Measurements from ENCODE around the gene KCNMA1. TPM values are rescaled to one million over a fixed set of nuclear protein-coding genes. Genes with fewer than 3 reads are reported as not detected.
"Not testable (repeated sequence)": the region's sequence is repeated elsewhere in the genome, so short reads cannot be mapped to it uniquely, and the experiment has no call there.

Gene KCNMA1
- total RNA-seq, 1 donor from 2014 or later = 5.4 TPM

GRCh38 chr10:77581738-77582137 lies 55.9 kb downstream of the KCNMA1 start:
- ATAC-seq = no peak

DNA sequence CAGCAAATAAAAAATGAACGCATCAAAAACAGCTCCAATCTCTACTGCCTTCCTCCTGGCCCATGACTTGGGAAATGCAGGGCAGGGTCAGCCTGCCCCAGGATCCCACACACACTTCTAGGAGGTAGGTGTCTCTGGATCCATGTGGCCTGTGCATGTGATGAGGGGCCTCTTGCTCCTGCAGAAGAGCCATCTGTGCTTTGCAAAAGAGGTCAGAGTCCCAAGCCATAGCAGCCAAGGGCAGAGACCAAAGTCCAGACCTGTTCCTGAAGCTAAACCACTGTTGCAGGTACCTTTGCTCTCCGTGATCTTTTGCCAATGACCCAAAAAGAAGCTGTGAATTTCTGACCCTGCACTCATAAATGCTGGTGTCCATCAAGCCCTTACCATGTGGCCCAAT lies 57.1 kb downstream of the KCNMA1 start:
- no peak for ATAC-seq

GRCh38 chr10:77578583-77579227 lies 58.9 kb downstream of the KCNMA1 start:
- ATAC-seq = no peak

GRCh38 chr10:77577666-77578229 lies 59.9 kb downstream of the KCNMA1 start:
- ATAC-seq = no peak

GRCh38 chr10:77576444-77577032 lies 61.1 kb downstream of the KCNMA1 start:
- no peak for ATAC-seq

- ATAC-seq = peak; percentile 91
Measured at GRCh38 chr10:77576007-77576367, 61.6 kb downstream of the KCNMA1 start.

- no peak for ATAC-seq
Measured at GRCh38 chr10:77575271-77576006, 62.2 kb downstream of the KCNMA1 start.

DNA sequence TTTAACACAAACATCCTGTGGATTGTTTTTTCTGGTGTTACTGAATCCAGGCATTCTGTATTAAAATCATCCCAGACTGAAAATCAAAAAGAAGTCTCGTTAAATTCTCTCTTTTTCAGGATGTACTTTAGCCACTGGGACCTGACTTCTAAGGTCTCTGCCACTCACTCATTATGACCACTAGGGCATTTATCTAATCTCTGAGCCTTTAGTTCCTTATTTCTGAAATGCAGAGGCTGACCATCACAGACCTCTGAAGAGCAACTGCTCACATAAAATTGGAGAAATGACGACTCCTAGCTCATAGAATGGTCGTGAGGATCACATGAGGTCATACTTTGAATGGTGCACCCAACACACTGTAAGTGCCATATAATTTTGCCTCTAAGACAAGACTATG lies 63.2 kb downstream of the KCNMA1 start:
- ATAC-seq = no peak

GRCh38 chr10:77572520-77572919 lies 65.1 kb downstream of the KCNMA1 start:
- ATAC-seq = not testable (repeated sequence)

GRCh38 chr10:77571490-77571889 lies 66.1 kb downstream of the KCNMA1 start:
- ATAC-seq = no peak

- no peak for ATAC-seq
Measured at GRCh38 chr10:77566914-77567566, 70.6 kb downstream of the KCNMA1 start.

DNA sequence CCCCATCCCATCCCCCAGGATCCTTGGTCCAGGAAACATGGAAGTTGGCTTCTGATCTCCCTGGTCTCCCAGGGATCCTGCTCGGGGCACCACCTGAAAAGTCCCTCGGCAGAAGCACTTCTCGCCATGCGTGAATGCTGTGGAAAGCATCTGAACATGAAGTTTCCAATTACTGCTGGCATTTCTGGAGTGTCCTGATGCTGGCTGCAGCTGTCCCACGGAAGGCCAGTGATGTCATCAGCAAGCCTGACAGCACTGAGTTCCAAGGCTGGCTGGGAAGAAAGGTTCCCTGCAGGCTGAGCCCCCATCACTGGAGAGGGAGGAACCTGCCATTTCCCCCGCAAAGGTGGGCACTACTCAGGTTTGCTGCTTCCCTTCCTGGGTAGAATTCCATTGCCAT lies 71.4 kb downstream of the KCNMA1 start:
- ATAC-seq = no peak

GRCh38 chr10:77565590-77566023 lies 72.0 kb downstream of the KCNMA1 start:
- no peak for ATAC-seq

GRCh38 chr10:77564731-77565589 lies 72.6 kb downstream of the KCNMA1 start:
- no peak for ATAC-seq

DNA sequence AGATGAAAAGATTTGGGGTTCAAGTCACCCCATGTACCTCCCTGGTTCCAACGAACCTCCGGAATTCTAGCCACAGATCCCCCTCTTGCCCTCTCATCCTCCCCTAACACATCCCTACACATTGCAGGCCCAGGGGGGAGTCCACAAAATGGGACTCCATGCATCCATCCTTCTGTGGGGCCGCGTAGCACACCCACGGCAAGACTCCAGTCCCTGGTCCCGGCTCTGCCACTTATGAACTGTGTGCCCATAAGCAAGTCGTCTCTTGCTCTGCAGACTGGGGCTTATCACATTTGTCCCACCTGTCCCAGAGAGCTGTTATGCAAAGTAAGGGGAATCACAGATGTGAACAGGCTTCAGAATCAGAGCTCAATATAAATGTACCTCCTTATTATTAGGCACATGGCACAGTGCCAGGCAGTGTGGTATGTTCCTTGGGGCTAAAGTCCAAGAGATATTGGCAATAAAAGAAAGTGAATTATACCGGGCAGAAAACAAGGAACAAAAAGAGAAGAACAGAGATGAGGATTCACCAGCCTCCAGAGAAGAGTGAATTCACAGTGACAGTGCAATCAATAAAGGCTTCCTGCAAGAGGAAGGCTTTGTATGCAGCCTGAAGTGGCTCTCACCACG lies 73.9 kb downstream of the KCNMA1 start:
- no peak for ATAC-seq

GRCh38 chr10:77562742-77563141 lies 74.9 kb downstream of the KCNMA1 start:
- ATAC-seq = no peak

- no peak for ATAC-seq
Measured at GRCh38 chr10:77561991-77562390, 75.6 kb downstream of the KCNMA1 start.

DNA sequence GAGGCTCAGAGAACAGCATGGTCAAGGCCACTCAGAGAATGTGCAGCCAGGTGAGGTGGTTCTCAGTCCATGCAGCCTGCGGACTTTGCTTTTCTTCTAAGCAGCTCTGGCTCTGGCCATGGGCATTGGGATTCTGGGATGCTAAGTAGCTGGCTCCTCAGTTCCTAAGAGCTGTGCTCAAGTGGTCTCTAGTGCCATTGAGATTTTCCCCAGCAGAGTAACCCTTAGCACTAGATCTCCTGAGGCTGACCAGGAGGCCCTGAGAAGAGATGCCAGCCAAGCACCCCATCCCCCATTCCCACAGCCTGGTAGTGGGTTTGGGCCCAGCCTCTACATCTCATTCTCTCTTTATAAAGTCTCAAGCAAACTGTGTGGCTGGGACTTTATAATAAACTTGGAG lies 77.1 kb downstream of the KCNMA1 start:
- no peak for ATAC-seq

GRCh38 chr10:77560052-77560451 lies 77.6 kb downstream of the KCNMA1 start:
- ATAC-seq = no peak

DNA sequence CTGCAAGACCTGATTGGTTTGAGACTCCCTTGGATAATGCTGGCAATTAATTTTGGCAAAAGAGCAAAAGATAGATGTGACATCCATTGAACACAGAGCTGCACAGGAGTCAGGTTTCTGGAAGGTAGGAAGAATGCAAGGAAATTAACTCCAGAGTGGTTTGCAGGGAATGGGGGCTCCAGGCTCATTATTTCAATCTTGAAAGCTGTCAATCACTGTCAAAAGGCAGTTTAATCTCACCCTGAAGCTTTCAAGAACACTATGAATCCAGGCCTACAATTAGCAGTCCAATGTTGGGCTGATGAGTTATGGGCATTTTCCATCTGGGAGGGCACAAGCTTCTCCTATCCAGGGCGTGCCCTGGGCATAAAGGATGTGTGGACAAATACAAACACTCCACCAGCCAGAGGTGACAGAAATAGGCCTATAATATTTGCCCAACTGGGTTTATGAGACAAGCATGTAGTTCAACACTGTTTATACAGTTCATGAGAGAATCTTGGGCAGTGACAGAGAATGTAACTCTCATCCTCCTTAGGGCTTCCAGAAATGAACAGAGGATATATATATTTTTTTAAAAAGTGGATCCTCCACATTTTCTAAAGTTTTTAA lies 80.5 kb downstream of the KCNMA1 start:
- no peak for ATAC-seq

DNA sequence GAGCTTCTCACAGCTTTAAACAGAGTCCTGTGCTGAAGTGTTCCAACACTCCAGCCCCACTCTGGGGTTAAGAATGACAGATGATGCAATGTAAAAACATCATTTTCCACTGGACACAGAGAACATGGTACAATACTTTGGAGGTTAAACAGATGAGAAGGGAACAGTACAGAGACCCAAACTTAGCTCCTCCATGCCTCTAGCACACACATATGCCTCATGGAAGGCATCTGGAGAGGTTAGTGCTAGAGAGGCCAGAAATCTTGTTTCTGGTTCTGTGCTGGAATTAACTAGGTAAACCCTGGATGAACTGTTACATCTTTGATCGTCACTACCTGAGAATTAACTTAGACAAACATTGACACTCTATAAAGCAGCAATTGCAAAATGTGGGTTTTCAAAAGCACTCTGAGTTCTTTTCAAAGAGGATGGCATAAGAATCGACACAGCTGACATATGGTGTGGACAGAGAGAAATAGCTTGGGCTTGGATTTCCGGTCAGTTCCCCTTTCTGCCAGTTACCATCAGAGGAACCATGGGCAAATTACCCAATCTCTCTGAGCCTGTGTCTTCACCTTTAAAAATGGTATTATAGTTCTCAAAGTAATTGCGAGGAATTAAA lies 81.9 kb downstream of the KCNMA1 start:
- ATAC-seq = no peak
